Measurements from ENCODE around the gene OTOP2.

- TF ChIP-seq EZH2 (IDR thresholded peaks at IDR 0.05; ENCODE audit: insufficient read depth, poor library complexity, severe bottlenecking) (no peak), EZH2phosphoT487 (IDR thresholded peaks at IDR 0.05; ENCODE audit: insufficient read depth, low read depth) (no peak)
Observed at GRCh38 chr17:74875977-74876593, 48.0 kb upstream of the OTOP2 start.
